Activated B cell treated with CpG ODN at 0.5 μM for 24 hours (primary cell): ENCODE data around the gene GPBAR1. TPM values are rescaled to one million over a fixed set of nuclear protein-coding genes. Genes with fewer than 3 reads are reported as not detected.

Source experiments
- ATAC-seq: fragments of 200-7000 bp; cut with Tn5 transposase; one replicate; pipeline ENCODE4 v1.10.0; 2021; ENCODE audit warnings: low read depth, mild to moderate bottlenecking, moderate library complexity
- CTCF ChIA-PET: fragments of 350-600 bp; sonication (Branson Sonifier 250); formaldehyde crosslinking; loops from one replicate; lab custom pipeline; 2021; ENCODE audit warnings: antibody characterized with exemption; lab: Charles Lee
- POLR2A ChIA-PET: fragments of 350-600 bp; sonication (Branson Sonifier 250); formaldehyde crosslinking; loops from one replicate; lab custom pipeline; 2021; ENCODE audit warnings: antibody characterized with exemption; lab: Charles Lee
- DNase-seq: peaks from one replicate; pipeline ENCODE4 v3.0.0; 2022
- H3K27ac Mint-ChIP-seq: one replicate; pipeline ENCODE4 v1.8.0; 2020; ENCODE audit warnings: mixed read lengths
- H3K27me3 Mint-ChIP-seq: one replicate; pipeline ENCODE4 v1.8.0; 2021; ENCODE audit warnings: mixed read lengths
- H3K36me3 Mint-ChIP-seq: one replicate; pipeline ENCODE4 v1.8.0; 2021; ENCODE audit warnings: low read depth, mixed read lengths
- H3K4me1 Mint-ChIP-seq: one replicate; pipeline ENCODE4 v1.8.0; 2021; ENCODE audit warnings: mixed read lengths
- H3K4me3 Mint-ChIP-seq: one replicate; pipeline ENCODE4 v1.8.0; 2020; ENCODE audit warnings: mild to moderate bottlenecking, mixed read lengths
- H3K9me3 Mint-ChIP-seq: one replicate; pipeline ENCODE4 v1.8.0; 2020; ENCODE audit warnings: mixed read lengths
- intact Hi-C: fragments of 100-400 bp; cut with micrococcal nuclease; formaldehyde crosslinking; loops from one replicate; pipeline ENCODE4 v1.15.1; 2024
- total RNA-seq: library from RNA; stranded (reverse); gene quantifications from 2 replicates; pipeline ENCODE4 v1.2.3, GENCODE V29; 2022
- TF ChIP-seq, protein P1 (sequence below): fragments of 200-600 bp; IDR thresholded peaks from one replicate; pipeline ENCODE4 v1.8.0; 2022; ENCODE audit warnings: antibody characterized with exemption, mild to moderate bottlenecking

The GPBAR1 gene
- total RNA-seq, 1 donor from 2014 or later, result 0.67 TPM

GRCh38 chr2:218249691-218250090, 11.1 kb upstream of the GPBAR1 start:
- Mint-ChIP-seq H3K4me1 (peaks cover under 1% of the 10 kb centered on the region), H3K9me3 (no peaks in the 10 kb centered on the region), H3K27me3 (no peaks in the 10 kb centered on the region), H3K4me3 (no peak overlapping the region), H3K36me3 (peaks cover 97% of the 10 kb centered on the region), H3K27ac (no peak overlapping the region)
- TF ChIP-seq, protein P1, sequence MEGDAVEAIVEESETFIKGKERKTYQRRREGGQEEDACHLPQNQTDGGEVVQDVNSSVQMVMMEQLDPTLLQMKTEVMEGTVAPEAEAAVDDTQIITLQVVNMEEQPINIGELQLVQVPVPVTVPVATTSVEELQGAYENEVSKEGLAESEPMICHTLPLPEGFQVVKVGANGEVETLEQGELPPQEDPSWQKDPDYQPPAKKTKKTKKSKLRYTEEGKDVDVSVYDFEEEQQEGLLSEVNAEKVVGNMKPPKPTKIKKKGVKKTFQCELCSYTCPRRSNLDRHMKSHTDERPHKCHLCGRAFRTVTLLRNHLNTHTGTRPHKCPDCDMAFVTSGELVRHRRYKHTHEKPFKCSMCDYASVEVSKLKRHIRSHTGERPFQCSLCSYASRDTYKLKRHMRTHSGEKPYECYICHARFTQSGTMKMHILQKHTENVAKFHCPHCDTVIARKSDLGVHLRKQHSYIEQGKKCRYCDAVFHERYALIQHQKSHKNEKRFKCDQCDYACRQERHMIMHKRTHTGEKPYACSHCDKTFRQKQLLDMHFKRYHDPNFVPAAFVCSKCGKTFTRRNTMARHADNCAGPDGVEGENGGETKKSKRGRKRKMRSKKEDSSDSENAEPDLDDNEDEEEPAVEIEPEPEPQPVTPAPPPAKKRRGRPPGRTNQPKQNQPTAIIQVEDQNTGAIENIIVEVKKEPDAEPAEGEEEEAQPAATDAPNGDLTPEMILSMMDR, result no peak
- DNase-seq, result no peak
- intact Hi-C loops, result no loop called here
- CTCF ChIA-PET, result no interaction called here
- no peak for ATAC-seq
- POLR2A ChIA-PET, result interaction anchor here (1.2 kb wide), 1 partner anchor 27 kb away, joined by 3 read pairs; no protein-coding TSS in a partner anchor

- POLR2A ChIA-PET, result interaction anchor here (0.5 to 1.0 kb wide), 2 partner anchors 15 to 34 kb away, joined by 3 to 4 read pairs; no protein-coding TSS in a partner anchor
- intact Hi-C loops, result no loop called here
- TF ChIP-seq, protein P1, result no peak
- ATAC-seq, result no peak
- H3K36me3 Mint-ChIP-seq, result peaks cover 88% of the 10 kb centered on the region
- CTCF ChIA-PET, result interaction anchor here (1.0 to 1.5 kb wide), 3 partner anchors 19 to 84 kb away, joined by 3 to 5 read pairs (median 4); no protein-coding TSS in a partner anchor
- H3K27me3 Mint-ChIP-seq, result no peaks in the 10 kb centered on the region
- H3K4me3 Mint-ChIP-seq, result no peak overlapping the region
- DNase-seq, result no peak
- H3K9me3 Mint-ChIP-seq, result no peaks in the 10 kb centered on the region
- no peak overlapping the region for H3K27ac Mint-ChIP-seq
- peaks cover 27% of the 10 kb centered on the region for H3K4me1 Mint-ChIP-seq
Observed at GRCh38 chr2:218252509-218253231, 8.1 kb upstream of the GPBAR1 start.

GRCh38 chr2:218253232-218253625, 7.6 kb upstream of the GPBAR1 start:
- peaks cover 84% of the 10 kb centered on the region for H3K36me3 Mint-ChIP-seq
- H3K4me1 Mint-ChIP-seq, result peaks cover 30% of the 10 kb centered on the region
- intact Hi-C loops, result no loop called here
- no peaks in the 10 kb centered on the region for H3K9me3 Mint-ChIP-seq
- DNase-seq, result no peak
- TF ChIP-seq, protein P1, result no peak
- no peak for ATAC-seq
- POLR2A ChIA-PET, result interaction anchor here (0.7 kb wide), 3 partner anchors 22 to 34 kb away, joined by 3 to 6 read pairs (median 4); no protein-coding TSS in a partner anchor
- H3K27ac Mint-ChIP-seq, result no peak overlapping the region
- H3K27me3 Mint-ChIP-seq, result no peaks in the 10 kb centered on the region
- CTCF ChIA-PET, result interaction anchor here (1.0 to 1.5 kb wide), 3 partner anchors 18 to 85 kb away, joined by 3 to 5 read pairs (median 4); no protein-coding TSS in a partner anchor
- H3K4me3 Mint-ChIP-seq, result no peak overlapping the region

DNA sequence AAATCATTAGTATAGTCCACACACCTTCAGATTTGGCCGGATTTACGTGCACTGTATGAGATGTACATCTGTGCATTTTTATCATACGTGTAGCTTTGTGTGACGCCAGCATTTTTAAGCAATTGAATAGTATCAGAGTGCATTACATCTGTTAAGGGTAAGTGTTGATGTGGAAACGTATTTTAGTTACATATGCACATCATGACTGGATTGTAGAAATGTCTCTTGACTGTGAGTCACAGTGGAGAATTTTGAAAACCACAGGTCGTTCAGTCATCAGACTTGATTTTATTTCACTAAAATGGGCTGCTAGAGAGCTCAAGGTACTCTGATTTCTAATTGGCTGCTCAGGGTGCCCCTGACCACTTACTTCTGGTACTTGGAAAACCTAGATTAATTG, 5.4 kb upstream of the GPBAR1 start:
- Mint-ChIP-seq H3K27ac (peak overlapping the region; percentile 92), H3K36me3 (peaks cover 64% of the 10 kb centered on the region), H3K4me3 (no peak overlapping the region), H3K27me3 (no peaks in the 10 kb centered on the region), H3K9me3 (no peaks in the 10 kb centered on the region), H3K4me1 (peaks cover 51% of the 10 kb centered on the region)
- ChIA-PET CTCF (interaction anchor here (0.9 kb wide), 1 partner anchor 18 kb away, joined by 3 read pairs; no protein-coding TSS in a partner anchor), POLR2A (interaction anchor here (3.5 to 8.4 kb wide), 2 partner anchors 26 to 37 kb away, joined by 31 to 94 read pairs; partner anchors contain the start of gene ARPC2)
- DNase-seq (no peak), ATAC-seq (no peak)
- TF ChIP-seq, protein P1, result no peak
- intact Hi-C loops, result no loop called here
